K562 (cell line): ENCODE measurements around the gene POLR2L. TPM values are rescaled to one million over a fixed set of nuclear protein-coding genes. Genes with fewer than 3 reads are reported as not detected.

ENCODE experiments used
- ETV1 ChIP-seq: fragments of 450-650 bp; conservative IDR thresholded peaks from 2 replicates; pipeline ENCODE4 v1.6.1; 2016; ENCODE audit warnings: missing genetic modification characterization, control low read depth, low read depth, missing compliant biosample characterization
- MXI1 ChIP-seq: IDR thresholded peaks from 2 replicates; pipeline ENCODE4 v1.6.1; 2011; ENCODE audit warnings: low read depth, mild to moderate bottlenecking, improper control_type of control experiment, low read length
- RERE ChIP-seq: sonication (generic); formaldehyde crosslinking; IDR thresholded peaks from 2 replicates; pipeline ENCODE4 v1.8.0; 2023; ENCODE audit warnings: missing genetic modification reagents, mild to moderate bottlenecking, borderline replicate concordance
- polyA plus RNA-seq, 8 experiments: library from polyadenylated mRNA; depleted of rRNA in 4 of 8; stranded (reverse) in 5 of 8; unstranded in 3 of 8; fragments of >200 nt; fragmentation: Nextera tagmentation in 2 of 8; fragmentation: Illumina TruSeq in 1 of 8; extraction: Ambion mirVana in 2 of 8; extraction: Trizol in 1 of 8; gene quantifications; 2 replicates each; pipeline versions ENCODE4 v1.2.1 to v1.2.3, GENCODE V29; 2011 to 2014; ENCODE audit warnings: inconsistent platforms in 1 of 8, missing spikeins in 1 of 8
- total RNA-seq, 7 experiments: library from RNA; depleted of rRNA in 6 of 7; stranded (reverse); fragments of >200 nt in 6 of 7; fragmentation: Illumina TruSeq in 2 of 7; extraction: Trizol in 2 of 7; gene quantifications; 2 replicates each; pipeline versions ENCODE4 v1.2.1 to v1.2.3, GENCODE V29; 2011 to 2021; ENCODE audit warnings: low replicate concordance in 1 of 7
- TF ChIP-seq, protein P1 (sequence below): fragments of 450-650 bp; IDR thresholded peaks from 2 replicates; pipeline ENCODE4 v1.6.1; 2016; ENCODE audit warnings: mild to moderate bottlenecking

Gene POLR2L
- total and polyA plus RNA-seq, 9 of the 15 experiments (the other 6 are each of a cell fraction or from before 2014, with no cell fraction given), result 38.3 to 688 (median 108) TPM

- TF ChIP-seq RERE (CRISPR knock-in tag) (no peak), ETV1 (tag) (no peak), MXI1 (no peak)
- TF ChIP-seq, protein P1, sequence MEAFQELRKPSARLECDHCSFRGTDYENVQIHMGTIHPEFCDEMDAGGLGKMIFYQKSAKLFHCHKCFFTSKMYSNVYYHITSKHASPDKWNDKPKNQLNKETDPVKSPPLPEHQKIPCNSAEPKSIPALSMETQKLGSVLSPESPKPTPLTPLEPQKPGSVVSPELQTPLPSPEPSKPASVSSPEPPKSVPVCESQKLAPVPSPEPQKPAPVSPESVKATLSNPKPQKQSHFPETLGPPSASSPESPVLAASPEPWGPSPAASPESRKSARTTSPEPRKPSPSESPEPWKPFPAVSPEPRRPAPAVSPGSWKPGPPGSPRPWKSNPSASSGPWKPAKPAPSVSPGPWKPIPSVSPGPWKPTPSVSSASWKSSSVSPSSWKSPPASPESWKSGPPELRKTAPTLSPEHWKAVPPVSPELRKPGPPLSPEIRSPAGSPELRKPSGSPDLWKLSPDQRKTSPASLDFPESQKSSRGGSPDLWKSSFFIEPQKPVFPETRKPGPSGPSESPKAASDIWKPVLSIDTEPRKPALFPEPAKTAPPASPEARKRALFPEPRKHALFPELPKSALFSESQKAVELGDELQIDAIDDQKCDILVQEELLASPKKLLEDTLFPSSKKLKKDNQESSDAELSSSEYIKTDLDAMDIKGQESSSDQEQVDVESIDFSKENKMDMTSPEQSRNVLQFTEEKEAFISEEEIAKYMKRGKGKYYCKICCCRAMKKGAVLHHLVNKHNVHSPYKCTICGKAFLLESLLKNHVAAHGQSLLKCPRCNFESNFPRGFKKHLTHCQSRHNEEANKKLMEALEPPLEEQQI, result no peak
Measured at GRCh38 chr11:802693-803466, 39.4 kb downstream of the POLR2L start (continued).
